SK-MEL-5 (cell line): ENCODE data around the gene ADAMTSL2. TPM values are rescaled to one million over a fixed set of nuclear protein-coding genes. Genes with fewer than 3 reads are reported as not detected.

ENCODE experiments used
- DNase-seq: peaks from one replicate; pipeline ENCODE4 v3.0.0-alpha.2; 2016; ENCODE audit warnings: low read depth, low spot score
- in situ Hi-C: cut with HindIII; loops from 2 replicates; pipeline ENCODE4 v1.10.0; 2016; ENCODE audit warnings: low sequenced_read_pairs, high pct_unique_total_duplicates, low pct_unique_long_range_greater_than_20kb
- total RNA-seq: library from RNA; depleted of rRNA; stranded (reverse); fragments of >200 nt; shearing (Covaris generic); gene quantifications from 2 replicates; pipeline ENCODE4 v1.2.3, GENCODE V29; 2014

The ADAMTSL2 gene
- total RNA-seq, 1 experiment from 2014 or later: 1.1 TPM

DNA sequence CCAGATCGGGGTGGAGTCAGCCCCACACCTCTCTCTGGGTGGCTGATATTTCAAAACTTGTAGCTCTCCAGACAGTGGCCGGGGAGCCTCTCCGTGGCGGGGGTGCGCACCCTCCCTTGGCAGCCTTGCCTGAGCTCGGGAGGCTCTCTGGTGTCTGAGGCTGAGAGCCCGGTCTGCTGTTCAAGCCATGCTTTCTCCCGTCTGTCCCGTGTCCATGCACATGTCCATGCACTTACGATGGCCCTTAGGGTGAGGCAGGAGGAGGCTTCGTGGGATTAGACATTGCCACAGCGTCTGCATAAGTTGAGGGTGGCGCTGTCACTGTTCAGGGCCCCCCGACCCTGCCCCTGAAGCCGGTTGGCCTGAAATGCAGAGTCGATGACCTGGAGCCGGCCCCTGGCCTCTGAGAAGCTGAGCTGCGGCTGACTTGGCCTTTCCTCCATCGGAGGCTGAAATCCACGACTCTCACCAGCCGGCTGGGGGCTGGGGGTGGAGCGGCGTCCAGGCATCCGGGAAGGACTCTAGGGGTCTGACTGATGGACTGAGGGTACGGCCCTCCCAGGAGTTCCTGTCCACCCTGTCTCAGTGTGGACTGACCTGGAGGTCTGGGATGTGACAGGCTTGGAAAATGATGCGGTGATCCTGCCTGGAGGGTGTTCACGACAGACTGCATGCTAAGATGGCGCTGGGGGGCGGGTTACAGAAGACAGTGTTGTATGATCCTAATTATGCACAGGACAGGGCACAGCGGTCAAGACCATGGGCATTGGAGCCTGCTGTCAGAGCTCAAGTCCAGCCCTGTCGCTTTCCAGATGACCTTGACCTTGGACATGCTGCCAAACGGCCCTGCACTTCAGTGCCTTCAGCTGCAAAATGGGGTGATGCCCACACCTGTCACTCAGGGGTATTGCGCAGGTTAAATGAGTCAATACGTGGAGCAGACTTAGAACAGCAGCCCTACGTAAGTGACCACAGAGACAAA lies 37.4 kb upstream of the ADAMTSL2 start:
- in situ Hi-C loops: no loop called here
- no peak for DNase-seq

- DNase-seq: no peak
- in situ Hi-C loops: no loop called here
Measured at GRCh38 chr9:133499132-133499891, 35.2 kb upstream of the ADAMTSL2 start.

DNA sequence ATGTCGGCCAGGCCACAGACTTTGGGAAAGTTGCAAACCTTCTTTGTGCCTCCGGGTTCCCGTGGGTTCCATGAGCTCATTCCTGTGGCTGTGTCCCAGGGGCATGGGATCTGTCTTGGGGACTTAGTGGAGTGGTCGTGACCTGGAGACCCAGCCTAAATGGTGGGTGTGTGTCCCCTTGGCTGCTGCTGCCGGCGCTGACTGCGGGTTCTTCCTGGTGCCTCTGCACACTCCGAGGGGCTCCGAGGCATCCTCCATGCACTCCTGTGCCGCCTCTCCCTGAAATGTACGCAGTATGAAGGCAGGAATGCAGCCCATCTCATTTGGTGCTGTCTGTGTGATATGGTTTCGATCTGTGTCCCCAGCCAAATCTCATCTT lies 34.6 kb upstream of the ADAMTSL2 start:
- in situ Hi-C loops: no loop called here
- no peak for DNase-seq

- DNase-seq: no peak
- in situ Hi-C loops: no loop called here
Measured at GRCh38 chr9:133502112-133502511, 32.4 kb upstream of the ADAMTSL2 start.

- DNase-seq: no peak
- in situ Hi-C loops: no loop called here
Measured at GRCh38 chr9:133505186-133505830, 29.2 kb upstream of the ADAMTSL2 start.

DNA sequence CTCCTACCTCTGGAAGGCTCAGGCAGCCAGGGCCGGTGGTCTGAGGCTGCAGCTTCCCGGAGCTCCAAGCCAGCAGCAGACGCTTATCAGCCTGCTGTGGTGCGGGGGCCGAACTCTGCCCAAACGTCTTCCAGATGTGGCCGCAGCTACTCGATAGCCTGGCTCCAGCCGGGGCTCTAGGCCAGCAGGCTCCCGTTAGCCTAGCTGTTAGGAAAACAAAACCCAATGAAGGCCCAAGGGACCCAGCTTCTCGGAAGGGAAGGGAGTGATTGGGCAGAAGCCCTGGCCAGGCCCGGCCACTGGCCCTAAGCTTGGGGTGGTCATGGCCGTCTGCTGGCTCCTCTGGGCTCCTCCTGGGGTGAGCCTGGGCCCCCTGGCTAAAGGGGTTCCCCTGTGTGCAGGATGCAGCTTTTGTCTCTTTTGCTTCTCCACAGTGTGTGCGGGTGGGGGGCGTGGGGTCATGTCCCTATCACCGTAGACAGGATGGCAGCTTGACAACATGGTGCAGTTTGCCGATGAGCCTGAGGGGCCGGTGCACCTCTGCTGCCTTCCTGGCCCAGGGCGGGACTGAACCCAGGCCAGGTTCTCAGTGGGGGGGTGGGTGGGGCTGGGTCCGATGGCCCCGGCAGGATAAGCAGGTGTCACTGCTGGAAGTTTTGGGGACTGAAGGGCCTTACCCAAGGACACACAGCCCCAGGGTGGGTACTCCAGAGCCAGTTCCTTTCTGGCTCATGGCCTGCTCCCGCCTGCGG lies 28.4 kb upstream of the ADAMTSL2 start:
- in situ Hi-C loops: no loop called here
- DNase-seq: no peak

DNA sequence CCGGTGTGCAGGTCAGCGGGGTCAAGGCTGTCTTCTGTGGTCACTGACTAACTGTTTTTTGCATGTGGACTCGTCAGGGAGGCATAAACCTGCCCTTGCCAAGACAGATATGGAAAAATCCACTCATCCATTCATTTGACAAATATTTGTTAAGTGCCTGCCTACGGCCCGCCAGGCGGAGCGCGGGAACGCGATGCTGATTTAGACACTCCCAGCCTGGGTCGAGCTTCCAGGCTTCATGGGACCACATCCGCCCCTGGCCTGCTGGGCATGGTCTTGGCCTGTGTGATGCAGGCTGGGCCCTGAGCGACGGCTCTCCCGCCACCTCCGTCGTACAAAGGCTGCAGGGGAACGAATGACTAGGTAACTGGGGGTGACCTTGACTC lies 27.9 kb upstream of the ADAMTSL2 start:
- DNase-seq: no peak
- in situ Hi-C loops: no loop called here

DNA sequence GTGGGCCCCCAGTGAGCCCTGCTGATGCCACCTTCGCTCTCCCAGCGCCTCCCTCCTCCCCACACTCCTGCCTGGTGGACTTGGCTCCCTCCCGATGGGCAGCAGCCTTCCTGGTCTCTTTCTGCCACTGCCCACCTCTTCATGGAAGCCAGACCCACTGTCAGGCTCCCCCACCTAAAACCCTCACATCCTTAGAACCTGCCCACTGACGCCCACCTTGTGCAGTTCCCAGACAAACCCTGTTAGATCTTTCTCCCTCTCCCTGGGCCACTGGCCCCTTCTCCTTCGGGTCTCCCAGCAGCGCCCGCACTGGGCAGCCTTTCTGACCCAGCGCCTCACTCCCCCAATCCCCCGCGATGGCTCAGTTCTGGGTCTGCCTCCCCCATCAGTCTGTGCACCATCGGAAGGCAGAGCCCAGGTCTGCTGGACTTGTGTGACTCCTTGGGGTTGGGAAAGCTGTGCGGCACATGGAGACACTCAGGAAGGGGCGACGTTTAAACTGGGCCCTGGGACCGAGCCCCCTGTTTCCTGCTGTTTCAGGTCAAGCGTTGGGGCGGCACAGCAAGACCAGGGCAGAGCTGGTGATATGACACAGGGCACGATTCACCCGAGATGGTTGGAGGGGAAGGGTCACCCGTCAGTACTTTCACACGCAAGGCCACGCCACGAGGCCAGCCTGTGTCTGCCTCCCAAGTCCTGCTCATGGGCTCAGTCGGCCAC lies 27.1 kb upstream of the ADAMTSL2 start:
- no peak for DNase-seq
- in situ Hi-C loops: no loop called here

DNA sequence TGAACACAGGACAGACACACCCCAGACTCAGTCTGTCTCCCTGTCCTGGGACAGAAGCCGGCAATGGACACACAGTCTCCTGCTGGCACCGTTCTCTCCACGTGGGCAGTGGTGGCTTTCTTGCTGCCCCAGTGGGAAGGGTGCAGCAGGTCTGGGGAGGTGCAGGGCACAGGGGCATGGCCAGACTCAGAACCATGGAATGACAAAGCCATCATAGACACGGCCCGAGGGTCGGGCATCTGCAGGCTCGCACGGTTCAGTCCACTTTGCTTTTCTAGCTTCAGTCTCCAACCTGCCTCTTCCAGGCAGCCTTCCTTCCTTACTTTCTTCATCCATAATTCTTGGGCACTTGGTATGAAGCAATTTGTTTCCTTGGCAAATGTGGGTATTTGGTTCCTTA lies 26.5 kb upstream of the ADAMTSL2 start:
- in situ Hi-C loops: no loop called here
- DNase-seq: no peak

DNA sequence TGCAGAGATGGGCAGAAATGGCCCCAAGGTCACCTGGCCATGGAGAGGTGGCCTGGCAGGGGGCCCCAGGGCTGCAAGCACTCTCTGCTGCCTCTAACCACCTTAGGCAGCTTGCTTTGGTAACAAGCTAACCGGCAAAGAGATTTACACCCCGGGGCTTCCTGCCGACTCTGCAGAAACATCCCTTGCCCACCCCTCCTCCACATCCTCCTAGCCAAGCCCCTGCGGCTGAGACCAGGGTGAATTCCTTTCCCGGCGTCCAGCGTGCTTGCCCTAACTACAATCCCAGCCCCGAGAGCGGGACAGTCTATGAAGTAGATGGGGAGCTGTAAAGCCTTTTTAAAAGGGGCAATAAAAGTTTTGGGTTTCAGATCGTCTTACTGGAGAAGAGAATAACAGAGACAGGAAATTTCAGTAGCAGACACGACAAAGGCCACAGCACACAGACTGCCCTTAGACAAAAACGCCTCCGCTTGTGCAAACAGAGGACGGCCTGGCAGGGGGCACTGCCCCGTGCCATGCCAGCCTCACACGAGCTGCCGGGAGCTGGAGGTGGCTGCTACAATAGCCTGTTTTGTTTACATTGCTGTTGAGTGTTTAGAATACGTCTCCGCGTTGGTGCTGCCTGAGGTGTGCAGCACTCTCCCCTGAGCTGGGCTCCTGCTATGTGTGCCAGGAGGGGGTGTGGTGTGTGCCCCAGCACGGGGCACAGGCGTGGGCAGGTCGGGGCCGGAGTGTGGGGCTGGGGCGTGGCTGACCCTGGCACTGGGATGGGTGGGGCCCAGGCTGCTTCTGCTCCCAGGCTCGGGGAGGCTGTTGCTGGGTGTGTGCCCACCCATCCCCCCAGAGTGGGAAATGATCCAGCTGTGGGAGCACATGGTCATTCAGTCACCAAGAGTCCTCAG lies 25.1 kb upstream of the ADAMTSL2 start:
- DNase-seq: peak; percentile 39
- in situ Hi-C loops: no loop called here

DNA sequence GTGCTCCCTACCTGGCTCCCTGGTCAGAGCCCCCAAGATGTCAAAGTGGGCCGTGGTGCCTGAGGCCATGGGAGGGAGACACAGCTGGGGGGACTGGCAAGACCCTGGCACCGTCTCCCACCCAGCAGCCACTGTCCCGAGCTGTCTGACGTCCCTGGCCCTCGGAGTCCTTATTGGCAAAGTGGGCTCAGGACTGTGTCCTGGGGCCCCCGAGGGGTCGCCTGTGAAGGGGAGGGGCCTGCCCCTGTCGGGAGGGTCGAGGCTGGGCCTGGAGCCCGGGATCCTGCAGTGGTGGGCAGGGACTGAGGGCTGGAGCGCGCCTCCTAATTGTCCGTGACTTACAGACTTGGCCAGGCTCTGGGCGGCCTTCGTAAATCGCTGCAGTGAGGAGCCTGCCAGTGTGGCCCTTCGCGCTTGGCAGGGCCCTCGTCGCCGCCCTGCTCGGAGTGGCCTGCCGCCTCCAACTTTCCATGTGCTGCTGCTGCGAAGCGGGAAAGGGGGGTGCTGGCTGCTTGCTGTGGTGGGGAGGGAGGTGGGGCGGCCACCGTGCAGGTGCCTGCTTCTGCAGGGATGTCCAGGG lies 23.5 kb upstream of the ADAMTSL2 start:
- in situ Hi-C loops: no loop called here
- no peak for DNase-seq

- in situ Hi-C loops: no loop called here
- DNase-seq: no peak
Measured at GRCh38 chr9:133511607-133512006, 22.9 kb upstream of the ADAMTSL2 start.

DNA sequence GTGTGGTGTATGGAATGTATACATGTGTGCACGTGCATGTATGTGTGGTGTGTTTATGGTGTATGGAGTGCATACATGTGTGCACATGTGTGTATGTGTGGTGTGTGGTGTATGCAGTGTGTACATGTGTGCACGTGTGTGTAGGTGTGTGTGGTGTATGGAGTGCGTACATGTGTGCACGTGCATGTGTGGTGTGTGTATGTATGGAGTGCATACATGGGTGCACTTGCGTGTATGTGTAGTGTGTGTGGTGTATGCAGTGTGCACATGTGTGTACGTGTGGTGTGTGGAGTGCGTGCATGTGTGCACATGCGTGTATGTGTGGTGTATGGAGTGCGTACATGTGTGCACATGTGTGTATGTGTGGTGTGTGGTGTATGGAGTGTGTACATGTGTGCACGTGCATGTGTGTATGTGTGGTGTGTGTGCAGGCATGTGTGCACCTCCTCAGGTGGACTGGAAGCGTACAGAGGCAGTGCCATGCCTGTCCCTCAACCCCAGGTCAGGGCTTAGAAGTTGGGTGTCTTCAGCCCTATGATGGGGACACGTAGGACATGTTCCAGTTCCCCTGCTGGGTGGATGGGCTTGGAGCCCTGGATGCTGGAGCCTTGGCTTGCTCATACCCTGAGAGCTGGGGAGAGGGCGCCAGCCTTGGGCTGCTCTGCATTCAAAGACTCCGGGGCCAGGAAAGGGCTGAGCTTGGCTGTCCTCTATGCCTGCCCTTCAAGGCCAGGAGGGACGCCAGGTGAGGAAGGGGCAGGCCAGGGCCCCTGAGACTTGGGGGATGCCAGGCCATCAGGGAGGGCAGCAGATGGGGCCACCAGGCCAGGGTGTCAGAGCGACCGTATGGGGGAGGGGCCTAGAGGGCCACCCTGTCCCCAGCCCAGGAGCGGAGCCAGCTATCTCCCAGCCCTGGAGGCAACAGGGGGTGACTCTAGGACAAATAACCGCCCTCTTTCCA lies 22.0 kb upstream of the ADAMTSL2 start:
- no peak for DNase-seq
- in situ Hi-C loops: no loop called here

DNA sequence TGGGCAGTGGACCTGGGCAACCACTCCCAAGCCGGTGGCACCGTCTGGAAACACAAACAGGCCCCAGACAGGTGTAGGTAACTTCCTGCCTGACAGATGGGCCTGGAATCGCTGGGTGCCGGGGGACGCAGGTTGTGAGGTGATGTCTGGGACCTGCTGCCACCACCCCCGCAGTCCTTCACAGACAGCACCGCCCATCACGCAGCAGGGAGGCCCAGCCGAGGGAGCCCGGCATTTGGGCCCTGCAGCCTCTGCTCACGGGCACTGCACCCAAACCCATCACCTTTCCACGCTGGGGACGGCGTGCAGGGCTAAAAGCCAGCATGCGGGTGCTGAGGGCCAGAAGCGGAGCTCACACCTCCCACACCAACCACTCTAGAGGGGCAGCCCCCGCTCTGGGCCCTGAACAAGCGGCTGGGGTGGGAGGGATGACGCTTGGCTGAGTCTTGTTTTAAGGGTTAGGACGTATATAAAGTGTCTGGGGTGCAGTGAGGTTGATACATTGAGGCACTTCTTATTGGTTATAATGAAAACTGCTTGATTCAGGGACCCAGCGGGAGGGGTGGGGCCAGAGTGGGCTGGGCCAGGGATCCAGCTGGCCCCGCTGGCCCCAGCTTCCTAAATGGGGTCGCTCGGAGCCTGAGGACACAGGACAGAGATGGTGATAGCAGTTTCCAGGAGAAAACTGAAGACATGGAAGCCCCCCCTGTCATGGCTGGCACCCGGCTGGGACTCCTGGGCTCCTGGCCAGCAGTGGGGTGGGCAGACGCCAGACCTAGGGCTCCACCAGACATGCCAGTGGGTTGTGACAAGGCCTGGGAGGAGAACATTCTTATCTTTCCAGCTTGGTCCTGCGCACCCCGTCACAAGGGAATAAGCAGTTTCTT lies 21.0 kb upstream of the ADAMTSL2 start:
- DNase-seq: no peak
- in situ Hi-C loops: no loop called here
